ENCODE data around the gene RBM14.
"Not testable (repeated sequence)": the region's sequence is repeated elsewhere in the genome, so short reads cannot be mapped to it uniquely, and the experiment has no call there.

Gene RBM14

GRCh38 chr11:66600219-66600618, 16.2 kb upstream of the RBM14 start:
- H3K4me3 ChIP-seq (ENCODE audit: control insufficient read depth, low read depth, low read length), result no peak overlapping the region
- no peak for DNase-seq (ENCODE audit: low read depth)
- TF ChIP-seq CTCF (IDR thresholded peaks at IDR 0.05; ENCODE audit: control insufficient read depth, insufficient read depth, low read depth, low read length, missing control alignments), result no peak

- H3K4me3 ChIP-seq (ENCODE audit: control insufficient read depth, low read depth, low read length), result no peak overlapping the region
- DNase-seq (ENCODE audit: low read depth), result no peak
- TF ChIP-seq CTCF (IDR thresholded peaks at IDR 0.05; ENCODE audit: control insufficient read depth, insufficient read depth, low read depth, low read length, missing control alignments), result no peak
Observed at GRCh38 chr11:66600631-66601233, 15.7 kb upstream of the RBM14 start.

DNA sequence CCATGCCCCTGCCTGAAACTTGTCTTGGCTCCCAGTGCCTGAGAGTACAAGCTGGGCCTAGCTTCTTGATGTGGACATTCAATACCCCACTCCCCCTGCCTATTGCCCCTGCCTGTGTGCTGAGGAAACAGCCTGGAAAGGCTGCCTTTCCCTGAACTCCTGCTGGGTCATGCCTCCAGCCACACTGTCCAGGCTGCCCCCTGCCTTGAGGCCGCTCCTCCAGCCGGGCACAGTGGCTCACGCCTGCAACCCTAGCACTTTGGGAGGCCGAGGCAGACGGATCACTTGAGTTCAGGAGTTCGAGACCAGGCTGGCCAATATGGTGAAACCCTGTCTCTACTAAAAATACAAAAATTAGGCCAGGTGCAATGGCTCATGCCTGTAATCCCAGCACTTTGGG, 13.4 kb upstream of the RBM14 start:
- DNase-seq (ENCODE audit: low read depth), result no peak
- H3K4me3 ChIP-seq (ENCODE audit: control insufficient read depth, low read depth, low read length), result no peak overlapping the region
- TF ChIP-seq CTCF (IDR thresholded peaks at IDR 0.05; ENCODE audit: control insufficient read depth, insufficient read depth, low read depth, low read length, missing control alignments), result no peak

DNA sequence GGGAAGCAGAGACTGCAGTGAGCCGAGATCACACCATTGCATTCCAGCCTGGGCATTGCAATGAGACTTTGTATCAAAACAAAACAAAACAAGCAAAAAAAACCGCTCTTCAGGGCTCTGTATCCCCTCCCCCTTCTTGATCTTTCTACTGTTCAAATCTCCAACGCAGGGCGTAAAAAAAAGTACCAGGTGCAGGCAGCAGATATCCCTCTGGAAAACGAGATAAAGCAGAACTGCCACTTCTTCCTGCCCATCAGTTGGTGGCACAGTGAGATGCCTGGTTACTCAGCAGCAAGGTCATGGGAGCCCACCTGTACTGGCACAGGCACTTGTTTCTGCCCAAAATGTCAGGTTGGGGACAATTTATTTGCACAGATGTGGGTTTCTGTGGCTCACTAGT, 12.3 kb upstream of the RBM14 start:
- no peak overlapping the region for H3K4me3 ChIP-seq (ENCODE audit: control insufficient read depth, low read depth, low read length)
- no peak for DNase-seq (ENCODE audit: low read depth)
- TF ChIP-seq CTCF (IDR thresholded peaks at IDR 0.05; ENCODE audit: control insufficient read depth, insufficient read depth, low read depth, low read length, missing control alignments), result no peak

GRCh38 chr11:66606608-66607007, 9.8 kb upstream of the RBM14 start:
- DNase-seq (ENCODE audit: low read depth); H3K4me3 ChIP-seq (ENCODE audit: control insufficient read depth, low read depth, low read length): not testable (repeated sequence)

GRCh38 chr11:66607126-66607834, 9.2 kb upstream of the RBM14 start:
- H3K4me3 ChIP-seq (ENCODE audit: control insufficient read depth, low read depth, low read length), result no peak overlapping the region
- DNase-seq (ENCODE audit: low read depth), result peak; percentile 44
- no peak for TF ChIP-seq CTCF (IDR thresholded peaks at IDR 0.05; ENCODE audit: control insufficient read depth, insufficient read depth, low read depth, low read length, missing control alignments)

DNA sequence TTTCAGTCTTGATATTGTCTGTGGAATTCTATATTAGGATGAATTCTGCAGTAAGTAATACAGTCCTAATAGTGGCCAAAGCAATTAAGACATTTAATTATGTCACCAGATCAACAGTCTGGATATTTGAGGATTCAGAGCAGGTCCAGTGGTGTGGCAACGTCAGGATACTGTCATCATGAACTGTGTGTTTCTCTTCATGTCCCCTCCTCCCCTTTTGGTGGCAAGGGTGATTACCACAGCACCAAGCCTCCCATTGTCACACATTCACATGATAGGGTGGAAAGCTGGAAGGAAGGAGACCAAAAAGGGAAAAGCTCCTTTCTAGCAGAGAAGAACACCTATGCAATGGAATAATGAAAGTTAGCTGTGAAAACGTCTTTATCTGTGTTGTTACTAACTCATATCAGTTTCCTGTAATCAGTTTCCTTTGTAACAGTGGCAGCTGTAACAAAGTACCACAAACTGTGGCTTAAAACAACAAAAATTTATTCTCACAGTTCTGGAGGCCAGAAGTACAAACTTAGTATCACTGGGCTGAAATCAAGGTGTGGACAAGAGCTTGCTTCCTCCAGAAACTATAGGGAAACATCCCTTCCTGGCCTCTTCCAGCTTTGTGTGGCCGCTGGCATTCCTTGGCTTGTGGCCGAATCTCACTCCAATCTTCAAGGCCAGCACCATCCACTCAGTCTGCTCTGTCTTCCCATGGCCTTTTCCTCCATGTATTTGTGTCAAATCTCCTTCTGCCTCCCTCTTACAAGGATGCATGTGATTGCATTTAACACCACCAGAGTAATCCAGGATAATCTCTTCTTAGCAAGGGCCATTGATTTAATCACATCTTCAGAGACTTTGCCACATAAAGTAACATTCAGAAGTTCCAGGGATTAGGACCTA, 6.5 kb upstream of the RBM14 start:
- no peak for DNase-seq (ENCODE audit: low read depth)
- TF ChIP-seq CTCF (IDR thresholded peaks at IDR 0.05; ENCODE audit: control insufficient read depth, insufficient read depth, low read depth, low read length, missing control alignments), result no peak
- H3K4me3 ChIP-seq (ENCODE audit: control insufficient read depth, low read depth, low read length), result no peak overlapping the region

Measured in AG09309 (cell line).